ENCODE measurements around the gene NEU4.

GRCh38 chr2:241842620-241843211 is 33.7 kb downstream of the NEU4 start:
- TF ChIP-seq CTCF (IDR thresholded peaks at IDR 0.05; ENCODE audit: low read length) (no peak), EZH2 (IDR thresholded peaks at IDR 0.05; ENCODE audit: borderline replicate concordance, low read length) (no peak)

Data from OCI-LY1 (cell line).